Caki2 (cell line): ENCODE measurements around the gene ADAMTS13. TPM values are rescaled to one million over a fixed set of nuclear protein-coding genes. Genes with fewer than 3 reads are reported as not detected.

ENCODE experiments used
- total RNA-seq: library from RNA; depleted of rRNA; stranded (reverse); fragments of >200 nt; shearing (Covaris generic); gene quantifications from 2 replicates; pipeline ENCODE4 v1.2.3, GENCODE V29; 2014; ENCODE audit warnings: low replicate concordance; rRNA removed

ADAMTS13 gene
- total RNA-seq, 1 experiment from 2014 or later, result 3.0 TPM

Other genes starting within 250 kb of the ADAMTS13 start
- not detected in 2 replicates for gene OBP2B, start 213.1 kb upstream of the ADAMTS13 start, total RNA-seq
- 0.14 and 19.1 TPM in 2 replicates for gene ABO, start 147.2 kb upstream of the ADAMTS13 start, total RNA-seq
- gene SURF6, start 86.2 kb upstream of the ADAMTS13 start, total RNA-seq, result 16.8 and 34.9 TPM in 2 replicates
- 25.3 and 62.5 TPM in 2 replicates for gene MED22, start 74.2 kb upstream of the ADAMTS13 start, total RNA-seq
- 2,316 and 2,792 TPM in 2 replicates for gene RPL7A, start 74.1 kb upstream of the ADAMTS13 start, total RNA-seq
- 55.9 and 69.7 TPM in 2 replicates for gene SURF1, start 65.9 kb upstream of the ADAMTS13 start, total RNA-seq
- 13.6 and 26.0 TPM in 2 replicates for gene SURF2, start 65.8 kb upstream of the ADAMTS13 start, total RNA-seq
- 370 and 393 TPM in 2 replicates for gene SURF4, start 46.3 kb upstream of the ADAMTS13 start, total RNA-seq
- gene STKLD1, start 46.0 kb upstream of the ADAMTS13 start, total RNA-seq, result 0.17 TPM in 1 of 2 replicates, not detected in the other
- 27.5 and 35.4 TPM in 2 replicates for gene REXO4, start 4.4 kb upstream of the ADAMTS13 start, total RNA-seq
- gene CACFD1, start 37.6 kb downstream of the ADAMTS13 start, total RNA-seq, result 10.7 and 13.2 TPM in 2 replicates
- 19.6 and 19.7 TPM in 2 replicates for gene SLC2A6, start 56.7 kb downstream of the ADAMTS13 start, total RNA-seq
- not detected in 2 replicates for gene MYMK, start 102.6 kb downstream of the ADAMTS13 start, total RNA-seq
- not detected in 2 replicates for gene ADAMTSL2, start 112.3 kb downstream of the ADAMTS13 start, total RNA-seq
- not detected in 2 replicates for gene FAM163B, start 187.0 kb downstream of the ADAMTS13 start, total RNA-seq
- not detected in 2 replicates for gene DBH, start 214.0 kb downstream of the ADAMTS13 start, total RNA-seq